Activated CD8-positive, alpha-beta memory T cell treated with anti-CD3 and anti-CD28 coated beads, Interleukin-2, amount 50 U/mL, for 24 hours (primary cell): ENCODE results near the gene ZNF93.
"Not testable (repeated sequence)": the region's sequence is repeated elsewhere in the genome, so short reads cannot be mapped to it uniquely, and the experiment has no call there.

Experiments
- DNase-seq: peaks from one replicate; pipeline ENCODE4 v3.0.0-alpha.2; 2020; ENCODE audit errors: extremely low read depth

ZNF93 gene

DNA sequence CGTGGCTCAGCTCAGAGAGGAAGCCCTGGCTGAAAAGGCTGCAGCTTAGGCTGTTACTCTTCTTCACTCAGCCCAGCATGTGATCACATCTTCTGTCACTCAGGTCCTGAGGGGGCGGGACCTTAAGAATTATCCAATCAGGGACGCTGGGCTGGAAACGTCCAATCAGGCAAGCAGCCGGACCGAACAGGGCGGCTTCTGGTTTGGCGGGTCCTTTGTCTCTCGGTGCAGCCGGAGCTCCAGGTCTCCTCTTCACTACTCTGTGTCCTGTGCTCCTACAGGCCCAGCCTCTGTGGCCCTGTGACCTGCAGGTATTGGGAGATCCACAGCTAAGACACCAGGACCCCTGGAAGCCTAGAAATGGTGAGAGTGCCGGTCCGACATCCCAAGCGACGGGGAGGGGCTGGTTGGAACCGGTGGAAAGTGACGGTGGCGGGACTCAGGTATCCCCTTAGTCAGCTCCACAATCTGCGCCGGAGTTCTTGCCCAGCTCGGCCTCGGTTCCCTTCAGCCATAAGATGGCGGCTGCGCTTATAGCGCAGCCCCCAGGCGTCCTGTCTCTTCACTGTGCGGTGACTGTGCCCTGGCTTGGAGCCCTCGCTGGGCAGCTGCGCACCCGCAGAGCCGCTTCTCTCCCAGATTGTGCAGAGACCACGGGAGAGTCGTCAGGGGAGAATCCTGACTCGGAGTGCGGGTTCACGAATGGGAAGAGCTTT is at the start of gene ZNF93:
TSS of gene ZNF93 (plus strand) at position 218 of the 716 bp plus-strand sequence. CDS start at position 361, 143 bp downstream.
- DNase-seq = peak; percentile 75

DNA sequence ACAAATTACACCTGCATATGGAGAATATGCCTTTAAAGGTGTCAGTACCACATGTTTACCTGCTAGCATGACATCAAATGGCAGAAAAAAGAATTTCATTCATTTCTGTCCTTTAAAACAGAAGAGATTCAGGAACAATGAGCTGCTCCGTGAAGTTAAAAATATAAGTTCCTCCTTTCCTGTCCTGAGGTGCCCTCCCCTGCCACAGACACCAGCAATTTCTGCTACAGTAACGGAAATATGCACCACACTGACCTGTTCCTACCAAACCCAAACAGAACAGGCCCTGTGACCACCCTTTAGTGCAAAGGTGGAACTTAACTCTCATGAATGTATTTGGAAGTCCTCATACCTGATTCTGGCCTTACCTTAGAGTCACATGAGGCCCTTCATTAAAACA is 49.0 kb upstream of the ZNF93 start:
- not testable (repeated sequence) for DNase-seq

DNA sequence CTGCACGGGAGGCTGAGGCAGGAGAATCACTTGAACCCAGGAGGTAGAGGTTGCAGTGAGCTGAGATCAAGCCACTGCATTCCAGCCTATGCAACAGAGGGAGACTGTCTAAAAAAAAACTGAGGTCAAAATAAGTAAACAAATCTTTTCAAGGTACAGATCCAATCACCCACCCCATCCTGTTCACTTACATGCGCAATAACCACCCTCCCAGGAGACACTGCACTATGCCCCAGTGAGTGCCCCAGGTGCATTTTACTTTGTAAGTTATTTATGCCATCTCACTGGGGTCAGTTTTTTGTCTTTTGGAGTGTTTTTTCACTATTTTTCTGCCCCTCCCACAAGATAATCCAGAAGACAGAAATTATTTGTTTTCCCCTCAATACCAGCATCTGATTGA is 42.0 kb upstream of the ZNF93 start:
- no peak for DNase-seq

DNA sequence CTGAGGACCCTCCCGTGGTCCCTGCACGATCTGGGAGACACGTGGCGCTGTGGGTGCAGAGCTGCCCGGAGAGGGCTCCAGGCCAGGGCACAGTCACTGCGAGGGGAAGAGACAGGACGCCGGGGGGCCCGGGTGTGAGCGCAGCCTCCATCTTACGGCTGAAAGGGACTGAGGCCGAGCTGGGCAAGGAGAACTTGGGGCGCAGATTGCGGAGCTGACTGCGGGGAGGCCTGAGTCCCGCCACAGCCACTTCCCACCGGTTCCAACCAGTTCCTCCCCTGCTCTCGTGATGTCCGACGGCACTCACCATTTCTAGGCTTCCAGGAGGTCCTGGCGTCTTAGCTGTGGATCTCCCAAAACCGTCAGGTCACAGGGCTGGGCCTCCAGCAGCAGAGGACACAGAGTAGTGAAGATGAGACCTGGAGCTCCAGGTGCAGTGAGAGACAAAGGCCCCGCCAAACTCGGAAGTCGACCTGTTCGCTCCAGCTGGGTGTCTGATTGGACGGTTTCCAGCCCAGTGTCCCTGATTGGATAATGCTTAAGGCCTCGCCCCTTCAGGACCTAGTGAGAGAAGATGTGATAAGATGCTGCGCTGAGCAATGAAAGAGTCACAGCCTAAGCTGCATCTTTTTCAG is 39.9 kb upstream of the ZNF93 start:
- DNase-seq = no peak

DNA sequence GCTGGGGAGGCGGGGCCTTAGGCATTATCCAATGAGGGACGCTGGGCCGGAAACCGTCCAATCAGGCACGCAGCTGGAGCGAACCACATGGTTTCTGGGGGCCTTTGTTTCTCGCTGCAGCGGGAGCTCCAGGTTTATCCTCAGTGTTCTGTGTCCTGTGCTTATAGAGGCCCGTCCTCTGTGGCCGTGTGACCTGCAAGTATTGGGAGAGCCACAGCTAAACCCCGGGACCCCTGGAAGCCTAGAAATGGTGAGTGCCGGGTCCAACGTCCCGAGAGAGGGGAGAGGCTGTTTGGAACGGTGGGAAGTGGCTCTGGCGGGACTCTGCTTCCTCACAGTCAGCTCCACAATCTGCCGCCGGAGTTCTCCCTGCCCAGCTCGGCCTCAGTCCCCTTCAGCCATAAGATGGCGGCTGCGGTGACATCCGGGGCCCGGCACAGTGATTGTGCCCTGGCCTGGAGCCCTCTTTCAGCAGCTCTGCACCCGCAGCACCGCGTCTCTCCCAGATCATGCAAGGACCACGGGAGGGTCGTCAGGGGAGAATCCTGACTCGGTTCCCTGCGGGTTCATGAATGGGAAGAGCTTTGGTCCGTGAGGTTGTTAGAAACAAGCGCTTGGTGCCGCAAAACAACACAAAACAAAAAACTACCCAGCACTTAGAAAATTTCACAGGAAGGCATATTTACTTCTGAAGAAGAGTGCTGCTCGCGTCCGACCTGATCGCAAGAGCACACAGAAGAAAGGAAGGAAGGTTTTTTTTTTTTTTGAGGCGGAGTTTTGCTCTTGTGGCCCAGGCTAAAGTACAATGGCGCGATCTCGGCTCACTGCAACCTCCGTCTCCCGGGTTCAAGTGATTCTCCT is 34.8 kb upstream of the ZNF93 start, which contains the start of gene ZNF253:
TSS of gene ZNF253 (plus strand) at position 133 of the 861 bp plus-strand sequence. CDS start at position 248, 115 bp downstream.
- DNase-seq = peak; percentile 94

DNA sequence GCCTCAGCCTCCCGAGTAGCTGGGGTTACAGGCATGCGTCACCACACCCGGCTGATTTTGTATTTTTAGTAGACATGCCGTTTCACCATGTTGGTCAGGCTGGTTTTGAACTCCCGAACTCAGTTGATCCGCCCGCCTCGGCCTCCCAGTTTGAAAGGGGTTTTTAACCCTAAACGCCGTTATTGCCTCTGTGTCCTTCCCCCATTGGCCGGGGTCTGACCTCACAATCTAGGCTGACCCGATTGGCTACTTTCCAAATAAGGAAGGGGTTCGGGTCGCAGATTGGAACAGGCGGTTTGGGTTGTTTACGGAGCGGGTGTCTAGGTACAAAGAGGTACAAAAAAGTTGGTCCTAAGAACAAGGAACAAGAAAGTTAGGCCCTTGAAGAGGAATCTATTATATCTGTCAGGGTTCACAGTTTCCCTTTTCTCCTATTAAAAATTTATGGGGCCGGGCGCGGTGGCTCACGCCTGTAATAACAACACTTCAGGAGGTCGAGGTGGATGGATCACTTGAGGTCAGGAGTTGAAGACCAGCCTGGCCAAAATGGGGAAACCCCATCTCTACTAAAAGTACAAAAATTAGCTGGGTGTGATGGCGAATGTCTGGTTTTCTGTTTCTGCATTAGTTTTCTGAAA is 34.0 kb upstream of the ZNF93 start:
- peak; percentile 15 for DNase-seq

DNA sequence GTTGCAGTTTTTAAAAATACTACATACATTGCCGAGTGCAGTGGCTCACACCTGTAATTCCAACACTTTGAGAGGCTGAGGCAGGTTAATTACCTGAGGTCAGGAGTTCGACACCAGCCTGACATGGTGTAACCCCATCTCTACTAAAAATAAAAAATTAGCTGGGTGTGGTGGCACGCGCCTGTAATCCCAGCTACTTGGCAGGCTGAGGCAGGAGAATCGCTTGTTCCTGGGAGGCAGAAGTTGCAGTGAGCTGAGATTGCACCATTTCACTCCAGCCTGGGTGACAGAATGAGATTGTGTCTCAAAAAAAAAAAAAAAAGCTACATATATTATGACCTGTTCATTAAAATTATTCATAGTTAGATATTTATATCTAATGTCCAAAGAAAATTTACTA is 30.7 kb upstream of the ZNF93 start:
- not testable (repeated sequence) for DNase-seq

DNA sequence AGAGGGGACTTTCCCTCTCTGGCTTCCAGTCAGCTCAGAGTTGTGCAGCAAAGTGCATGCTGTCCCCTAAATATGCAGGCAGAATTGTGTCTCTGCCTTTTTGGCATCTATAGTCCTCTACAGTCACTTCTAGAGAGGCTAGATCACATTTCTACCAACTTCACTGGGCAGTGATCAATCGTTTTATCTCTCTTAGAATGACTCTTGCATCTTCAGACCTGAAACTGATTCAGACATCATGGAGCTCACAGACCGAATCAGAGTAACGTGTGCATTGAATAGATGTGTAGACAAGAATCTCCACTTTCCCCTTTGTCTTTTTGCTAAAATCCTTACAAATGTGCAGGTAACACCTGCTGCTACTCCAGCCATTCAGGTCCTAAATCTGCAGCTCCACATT is 28.8 kb upstream of the ZNF93 start:
- DNase-seq = no peak

DNA sequence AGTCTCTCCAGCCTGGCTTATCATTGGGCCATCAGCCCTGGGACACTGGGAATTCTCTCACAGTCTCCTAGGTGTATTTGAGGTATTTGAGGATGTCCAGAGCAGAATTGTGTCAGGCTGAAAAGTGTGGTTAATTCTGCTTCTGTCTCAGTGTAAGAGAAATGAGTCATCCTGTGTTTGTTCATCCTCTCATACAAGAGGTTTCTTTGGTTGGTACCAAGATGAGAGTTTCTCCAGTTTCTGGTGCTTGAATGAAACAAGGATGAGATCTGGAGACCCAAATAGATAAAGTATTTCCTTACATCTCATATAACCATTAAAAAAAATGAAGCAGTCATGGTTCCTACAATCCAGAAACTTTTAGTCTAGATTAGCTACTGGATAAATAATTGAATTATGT is 27.4 kb upstream of the ZNF93 start:
- DNase-seq = no peak

DNA sequence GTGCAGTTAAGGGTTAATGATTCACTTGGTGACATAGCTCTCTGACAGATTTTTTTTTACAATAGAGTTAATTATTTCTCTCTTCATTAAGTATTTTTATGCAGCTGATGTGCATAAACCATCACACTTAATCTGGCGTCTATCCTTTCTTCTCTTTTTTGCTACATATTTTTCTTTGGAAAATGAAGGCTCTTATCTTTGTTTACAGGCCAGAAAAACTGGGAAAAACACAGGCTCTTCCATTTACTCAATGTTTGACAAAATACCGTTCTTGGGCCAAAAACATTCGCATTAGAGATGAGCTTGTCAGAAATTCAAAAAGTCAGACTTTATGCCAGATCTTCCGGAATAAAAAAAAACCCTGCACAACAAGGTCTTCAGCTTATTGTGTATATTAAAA is 23.0 kb upstream of the ZNF93 start:
- no peak for DNase-seq

DNA sequence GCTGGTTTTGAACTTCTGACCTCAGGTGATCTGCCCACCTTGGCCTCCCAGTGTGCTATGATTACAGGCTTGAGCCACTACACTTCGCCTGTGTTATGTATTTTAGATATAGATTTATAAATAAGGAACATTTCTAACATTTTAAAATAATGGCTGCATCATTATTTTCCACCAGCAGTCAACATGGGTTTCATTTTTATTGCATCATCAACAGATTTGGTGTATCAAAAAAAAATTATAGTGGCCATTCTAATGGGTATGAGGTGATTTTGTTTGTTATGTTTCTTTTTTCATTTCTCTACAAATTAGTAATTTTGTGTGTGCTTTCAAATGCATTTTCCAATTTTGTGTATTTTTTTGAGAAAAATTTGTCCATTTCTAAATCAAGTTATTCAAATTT is 16.2 kb upstream of the ZNF93 start:
- DNase-seq = no peak

DNA sequence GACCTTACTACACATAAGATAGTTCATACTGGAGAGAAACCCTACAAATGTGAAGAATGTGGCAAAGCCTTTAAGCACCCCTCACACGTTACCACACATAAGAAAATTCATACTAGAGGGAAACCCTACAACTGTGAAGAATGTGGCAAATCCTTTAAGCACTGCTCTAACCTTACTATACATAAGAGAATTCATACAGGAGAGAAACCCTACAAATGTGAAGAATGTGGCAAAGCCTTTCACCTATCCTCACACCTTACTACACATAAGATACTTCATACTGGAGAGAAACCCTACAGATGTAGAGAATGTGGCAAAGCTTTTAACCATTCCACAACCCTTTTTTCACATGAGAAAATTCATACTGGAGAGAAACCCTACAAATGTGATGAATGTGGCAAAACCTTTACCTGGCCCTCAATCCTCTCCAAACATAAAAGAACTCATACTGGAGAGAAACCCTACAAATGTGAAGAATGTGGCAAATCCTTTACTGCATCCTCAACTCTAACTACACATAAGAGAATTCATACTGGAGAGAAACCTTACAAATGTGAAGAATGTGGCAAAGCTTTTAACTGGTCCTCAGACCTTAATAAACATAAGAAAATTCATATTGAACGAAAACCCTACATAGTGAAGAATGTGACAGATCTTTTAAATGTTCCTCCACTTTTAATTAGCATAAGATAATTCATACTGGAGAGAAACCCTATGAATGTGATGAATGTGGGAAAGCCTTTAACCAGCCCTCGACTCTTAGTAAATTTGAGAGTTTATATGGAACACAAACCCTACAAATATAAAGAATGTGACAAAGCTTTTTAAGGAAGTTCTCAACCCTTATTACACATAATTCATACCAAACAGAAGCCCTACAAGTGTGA is 8.4 kb upstream of the ZNF93 start:
- not testable (repeated sequence) for DNase-seq

DNA sequence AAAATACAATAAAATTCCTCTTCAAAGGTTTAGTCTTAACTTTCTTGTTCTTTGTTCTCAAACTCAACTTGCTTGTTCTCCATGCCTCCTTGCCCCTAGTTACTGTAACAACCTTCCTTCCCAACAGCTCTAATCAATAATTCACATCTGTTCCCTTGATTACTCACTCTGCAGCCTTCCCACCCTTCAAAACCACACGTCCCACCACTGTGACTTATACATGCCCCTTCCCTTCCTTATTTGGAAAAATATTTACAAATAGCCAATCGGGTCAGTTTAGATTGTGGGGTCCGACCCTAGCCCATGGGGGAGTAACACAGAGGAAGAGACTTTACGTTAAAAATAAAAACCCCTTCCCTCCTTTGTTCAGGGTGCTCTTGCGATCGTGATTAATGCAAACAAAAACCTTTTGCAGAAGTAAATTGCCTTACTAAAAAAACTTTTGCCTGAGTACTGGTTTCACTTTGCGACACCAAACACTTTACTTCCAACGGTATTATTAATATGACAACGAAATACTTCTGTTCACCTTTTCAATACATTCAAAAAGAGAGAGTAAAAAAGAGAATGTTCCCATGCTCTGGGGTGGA is 512 bp upstream of the ZNF93 start:
- DNase-seq = no peak

DNA sequence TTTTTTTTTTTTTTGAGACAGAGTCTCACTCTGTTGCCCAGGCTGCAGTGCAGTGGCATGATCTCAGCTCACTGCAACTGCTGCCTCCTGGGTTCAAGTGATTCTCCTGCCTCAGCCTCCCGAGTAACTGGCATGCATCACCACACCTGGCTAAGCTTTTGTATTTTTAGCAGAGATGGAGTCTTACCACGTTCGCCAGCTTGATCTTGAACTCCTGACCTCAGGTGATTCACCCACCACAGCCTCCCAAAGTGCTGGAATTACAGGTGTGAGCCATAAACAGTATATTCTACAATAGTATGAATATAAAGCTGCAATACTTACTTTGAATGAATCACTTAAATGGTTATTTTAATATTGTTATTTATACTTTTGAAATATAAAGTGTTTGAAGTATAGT is 6.8 kb downstream of the ZNF93 start:
- not testable (repeated sequence) for DNase-seq

DNA sequence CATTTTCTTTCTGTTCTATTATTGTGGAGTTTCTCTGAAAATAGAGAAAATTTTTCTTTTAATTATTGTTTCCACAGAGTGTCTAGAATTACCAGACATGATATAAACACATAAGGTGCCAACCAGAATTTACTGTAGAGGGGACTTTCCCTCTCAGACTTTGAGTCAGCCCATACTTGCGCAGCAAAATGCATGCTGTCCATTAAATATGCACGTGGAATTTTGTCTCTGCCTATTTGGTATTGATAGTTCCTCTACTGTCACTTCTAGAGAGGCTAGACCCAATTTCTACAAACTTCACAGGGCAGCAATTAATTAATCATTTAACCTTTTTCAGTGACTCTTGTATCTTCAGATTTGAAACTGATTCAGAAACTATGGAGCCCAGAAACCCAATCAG is 8.9 kb downstream of the ZNF93 start:
- no peak for DNase-seq

DNA sequence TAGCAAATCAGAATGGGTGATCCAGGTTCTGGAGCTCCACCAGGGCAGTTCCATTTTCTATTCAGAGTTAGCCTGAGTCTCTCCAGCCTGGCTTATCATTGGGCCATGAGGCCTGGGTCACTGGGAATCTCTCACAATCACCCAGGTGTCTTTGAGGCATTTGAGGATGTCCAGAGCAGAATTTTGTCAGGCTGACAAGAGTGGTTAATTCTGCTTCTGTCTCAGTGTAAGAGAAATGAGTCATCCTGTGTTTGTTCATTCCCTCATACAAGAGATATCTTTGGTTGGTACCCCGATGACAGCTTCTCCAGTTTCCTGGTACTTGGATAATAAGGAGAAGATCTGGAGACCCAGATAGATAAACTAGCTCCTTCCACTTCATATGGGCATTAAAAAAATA is 10.4 kb downstream of the ZNF93 start:
- no peak for DNase-seq

DNA sequence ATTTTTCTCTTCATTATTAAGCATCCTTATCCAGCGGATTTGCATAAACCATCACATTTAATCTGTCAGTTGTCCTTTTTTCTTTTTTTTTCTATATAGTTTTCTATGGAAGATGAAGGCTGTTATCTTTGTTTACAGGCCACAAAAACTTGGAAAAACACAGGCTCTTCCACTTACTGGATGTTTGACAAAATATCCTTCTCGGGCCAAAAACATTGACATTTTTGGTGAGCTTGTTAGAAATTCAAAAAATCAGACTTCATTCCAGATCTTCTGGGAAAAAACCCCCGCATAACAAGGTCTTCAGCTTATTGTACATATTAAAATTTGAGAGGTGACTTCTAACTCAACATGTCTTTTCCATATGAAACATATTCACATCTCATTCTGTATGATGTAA is 13.8 kb downstream of the ZNF93 start:
- no peak for DNase-seq

DNA sequence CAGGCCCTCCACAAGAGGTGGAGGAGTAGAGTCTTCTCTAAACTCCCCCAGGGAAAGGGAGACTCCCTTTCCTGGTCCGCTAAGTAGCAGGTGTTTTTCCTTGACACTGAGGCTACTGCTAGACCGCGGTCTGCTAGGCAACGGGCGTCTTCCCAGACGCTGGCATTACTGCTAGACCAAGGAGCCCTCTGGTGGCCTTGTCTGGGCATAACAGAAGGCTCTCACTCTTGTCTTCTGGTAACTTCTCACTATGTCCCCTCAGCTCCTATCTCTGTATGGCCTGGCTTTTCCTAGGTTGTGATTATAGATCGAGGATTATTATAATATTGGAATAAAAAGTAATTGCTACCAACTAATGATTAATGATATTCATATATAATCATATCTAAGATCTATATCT is 29.7 kb downstream of the ZNF93 start:
- not testable (repeated sequence) for DNase-seq

DNA sequence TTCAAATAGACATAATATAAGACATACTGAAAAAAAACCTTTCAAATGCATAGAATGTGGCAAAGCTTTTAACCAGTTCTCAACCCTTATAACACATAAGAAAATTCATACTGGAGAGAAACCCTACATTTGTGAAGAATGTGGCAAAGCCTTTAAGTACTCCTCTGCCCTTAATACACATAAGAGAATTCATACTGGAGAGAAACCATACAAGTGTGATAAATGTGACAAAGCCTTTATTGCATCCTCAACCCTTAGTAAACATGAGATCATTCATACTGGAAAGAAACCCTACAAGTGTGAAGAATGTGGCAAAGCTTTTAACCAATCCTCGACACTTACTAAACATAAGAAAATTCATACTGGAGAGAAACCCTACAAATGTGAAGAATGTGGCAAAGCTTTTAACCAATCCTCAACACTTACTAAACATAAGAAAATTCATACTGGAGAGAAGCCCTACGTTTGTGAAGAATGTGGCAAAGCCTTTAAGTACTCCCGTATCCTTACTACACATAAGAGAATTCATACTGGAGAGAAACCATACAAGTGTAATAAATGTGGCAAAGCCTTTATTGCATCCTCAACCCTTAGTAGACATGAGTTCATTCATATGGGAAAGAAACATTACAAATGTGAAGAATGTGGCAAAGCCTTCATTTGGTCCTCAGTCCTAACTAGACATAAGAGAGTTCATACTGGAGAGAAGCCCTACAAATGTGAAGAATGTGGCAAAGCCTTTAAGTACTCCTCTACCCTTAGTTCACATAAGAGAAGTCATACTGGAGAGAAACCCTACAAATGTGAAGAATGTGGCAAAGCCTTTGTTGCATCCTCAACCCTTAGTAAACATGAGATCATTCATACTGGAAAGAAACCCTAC is 32.9 kb downstream of the ZNF93 start:
- not testable (repeated sequence) for DNase-seq

DNA sequence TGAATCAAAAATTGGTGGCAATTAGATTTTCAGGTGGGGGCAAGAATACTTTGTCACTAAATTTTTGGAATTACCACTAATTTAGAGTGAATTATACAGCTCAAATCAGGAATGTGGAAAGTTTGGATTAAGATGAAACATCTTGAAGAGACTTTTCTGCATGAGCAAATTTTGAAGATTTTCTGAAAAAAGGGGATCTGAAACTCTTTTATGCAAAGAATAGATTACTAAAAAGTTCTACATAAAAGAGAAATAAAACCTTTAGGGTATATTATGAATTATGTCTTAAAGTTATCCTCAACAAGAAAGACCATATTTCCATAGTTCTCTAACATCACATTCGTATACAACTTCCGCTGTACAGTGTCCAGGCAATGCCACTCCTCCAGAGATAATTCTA is 36.7 kb downstream of the ZNF93 start:
- DNase-seq = no peak
